HG02973 (cell line): ENCODE results near the gene IGBP1.
A peak's percentile ranks its signal among the peaks of the same experiment; 100 is the strongest.
"Not testable (repeated sequence)": the region's sequence is repeated elsewhere in the genome, so short reads cannot be mapped to it uniquely, and the experiment has no call there.

Experiments
- ATAC-seq: cut with Tn5 transposase; IDR thresholded peaks from one replicate; pipeline ENCODE4 v1.9.1; 2021; ENCODE audit warnings: moderate library complexity; ENCODE audit not compliant: unreplicated experiment

The IGBP1 gene

DNA sequence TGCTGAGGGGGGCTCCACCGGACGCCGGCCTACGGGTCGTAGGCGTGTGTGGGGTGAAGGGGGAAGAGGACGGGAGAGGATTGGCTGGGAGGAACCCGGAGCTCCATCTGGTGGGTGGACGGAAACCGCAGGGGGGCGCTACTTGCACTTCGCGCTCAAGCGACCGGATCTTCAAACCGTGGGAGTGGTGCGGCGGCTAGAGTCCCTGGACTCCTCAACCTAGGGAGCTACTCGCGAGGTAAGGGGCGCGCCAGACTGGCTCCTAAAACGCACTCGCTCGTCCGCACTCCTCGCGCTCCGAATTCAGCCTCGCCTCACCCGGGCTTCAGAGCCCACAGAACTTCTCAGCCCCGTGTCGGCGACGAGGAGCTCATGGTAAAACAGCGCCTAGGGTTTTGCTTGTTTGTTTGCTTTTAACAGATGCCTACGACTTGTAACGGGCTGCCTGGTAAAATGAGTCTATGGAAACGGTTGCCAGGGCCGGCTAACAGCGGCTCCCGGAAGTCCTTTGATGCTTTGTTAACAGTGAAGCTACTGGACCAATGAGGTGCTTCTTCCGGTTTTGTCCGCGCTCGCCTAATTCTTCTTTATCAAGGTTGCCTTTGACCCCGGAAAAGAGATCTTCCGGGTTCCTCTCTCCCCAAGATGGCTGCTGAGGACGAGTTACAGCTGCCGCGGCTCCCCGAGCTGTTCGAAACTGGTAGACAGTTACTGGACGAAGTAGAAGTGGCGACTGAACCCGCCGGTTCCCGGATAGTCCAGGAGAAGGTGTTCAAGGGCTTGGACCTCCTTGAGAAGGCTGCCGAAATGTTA lies at the start of gene IGBP1:
Gene IGBP1, plus strand, starts transcription at position 145 of the 813 bp plus-strand sequence. Its CDS starts 501 bp downstream, at position 646.
- ATAC-seq = peak; percentile 84

- no peak for ATAC-seq
Measured at GRCh38 chrX:70084592-70085240, 48.5 kb upstream of the IGBP1 start.

DNA sequence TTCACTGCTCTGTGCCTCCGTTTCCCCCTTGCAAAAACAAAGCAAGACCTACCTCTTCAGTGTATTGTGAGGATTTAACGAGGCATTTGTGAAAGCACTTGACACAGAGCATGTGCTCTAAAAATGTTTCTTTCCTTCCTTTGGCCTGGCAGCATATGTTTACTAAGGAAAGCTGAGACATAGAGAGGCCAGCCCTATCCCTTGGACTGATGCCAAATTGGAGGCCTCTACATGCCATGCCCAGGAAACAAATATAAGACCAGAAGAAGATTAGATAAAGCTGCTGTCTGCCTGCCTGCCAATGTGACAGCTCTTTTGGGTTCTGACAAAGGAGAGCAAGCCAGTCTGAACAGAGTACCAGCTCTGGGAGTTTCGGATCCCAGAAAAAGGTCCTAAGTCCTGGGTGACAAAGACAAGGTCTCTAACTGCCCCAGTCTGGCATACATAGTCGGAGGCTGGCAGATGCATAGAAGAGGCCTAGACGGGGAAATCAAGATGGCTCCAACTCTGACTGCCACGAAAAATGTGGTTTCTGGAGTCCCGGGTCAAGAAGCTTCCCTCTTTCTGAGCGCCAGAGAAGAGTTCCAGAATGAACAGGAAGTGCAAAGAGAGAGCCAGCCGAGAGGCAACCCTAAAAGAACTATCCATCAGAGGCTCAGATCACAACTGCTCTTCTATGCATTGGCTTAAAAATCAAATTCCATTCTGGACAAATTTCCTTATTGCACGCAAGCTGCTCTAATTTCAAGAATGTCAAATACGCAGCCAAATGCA lies 45.2 kb upstream of the IGBP1 start:
- no peak for ATAC-seq

- no peak for ATAC-seq
Measured at GRCh38 chrX:70088751-70089150, 44.5 kb upstream of the IGBP1 start.

GRCh38 chrX:70089604-70090297 lies 43.5 kb upstream of the IGBP1 start:
- ATAC-seq = no peak

- ATAC-seq = no peak
Measured at GRCh38 chrX:70092247-70092646, 41.0 kb upstream of the IGBP1 start.

- ATAC-seq = no peak
Measured at GRCh38 chrX:70096052-70096451, 37.2 kb upstream of the IGBP1 start.

GRCh38 chrX:70105229-70105628 lies 28.0 kb upstream of the IGBP1 start:
- ATAC-seq = no peak

- not testable (repeated sequence) for ATAC-seq
Measured at GRCh38 chrX:70111436-70112026, 21.7 kb upstream of the IGBP1 start.

GRCh38 chrX:70117738-70118137 lies 15.5 kb upstream of the IGBP1 start:
- ATAC-seq = no peak

DNA sequence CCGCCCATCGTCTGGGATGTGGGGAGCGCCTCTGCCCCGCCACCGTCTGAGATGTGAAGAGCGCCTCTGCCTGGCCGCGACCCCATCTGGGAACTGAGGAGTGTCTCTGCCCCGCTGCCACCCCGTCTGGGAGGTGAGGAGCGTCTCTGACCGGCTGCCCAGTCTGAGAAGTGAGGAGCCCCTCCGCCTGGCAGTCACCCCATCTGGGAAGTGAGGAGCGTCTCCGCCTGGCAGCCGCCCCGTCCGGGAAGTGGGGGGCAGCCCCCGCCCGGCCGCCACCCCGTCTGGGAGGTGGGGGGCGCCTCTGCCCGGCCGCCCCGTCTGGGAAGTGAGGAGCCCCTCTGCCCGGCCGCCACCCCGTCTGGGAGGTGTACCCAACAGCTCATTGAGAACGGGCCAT lies 10.2 kb upstream of the IGBP1 start:
- ATAC-seq = not testable (repeated sequence)

DNA sequence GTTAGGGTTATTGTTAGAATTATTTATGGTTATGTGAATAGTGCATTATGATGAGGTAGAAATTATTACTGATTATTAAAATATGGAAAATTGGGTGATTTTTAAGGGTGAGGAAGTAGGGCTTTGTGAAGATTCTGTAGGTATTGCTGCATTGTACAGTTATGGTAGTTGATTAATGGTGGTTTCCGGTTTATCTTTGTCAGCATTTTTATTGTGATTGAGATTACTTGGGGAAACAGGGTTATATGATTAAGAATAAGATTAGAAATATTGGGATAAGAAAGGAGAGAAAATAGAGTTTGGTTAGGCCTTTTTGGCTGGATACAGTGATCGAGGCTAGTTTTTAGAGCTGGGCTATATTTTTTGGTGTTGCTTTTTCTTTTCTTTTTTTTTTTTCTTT lies 8.6 kb upstream of the IGBP1 start:
- no peak for ATAC-seq

GRCh38 chrX:70128071-70128470 lies 5.2 kb upstream of the IGBP1 start:
- ATAC-seq = no peak

- ATAC-seq = no peak
Measured at GRCh38 chrX:70129816-70130215, 3.4 kb upstream of the IGBP1 start.

GRCh38 chrX:70132224-70132623 lies 1.0 kb upstream of the IGBP1 start:
- no peak for ATAC-seq

DNA sequence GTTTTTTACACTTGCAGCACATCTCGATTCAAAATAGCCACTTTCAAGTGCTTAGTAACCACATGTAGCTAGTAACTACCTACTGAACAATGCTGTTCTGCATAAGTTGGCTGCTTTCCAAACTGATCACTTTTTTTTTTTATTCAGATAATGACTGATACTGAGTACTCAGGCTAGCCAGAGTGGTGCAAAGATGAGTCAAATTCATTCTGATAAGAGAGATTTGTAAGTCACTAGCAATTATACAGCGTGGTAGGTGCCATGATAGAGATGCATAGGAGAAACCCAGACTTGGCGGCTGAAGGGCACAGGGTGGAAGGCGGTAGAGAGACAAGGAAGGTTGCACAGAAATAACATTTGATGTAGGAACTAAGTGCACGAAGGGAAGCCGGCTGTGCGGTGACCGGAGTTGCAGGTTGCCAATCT lies 357 bp upstream of the IGBP1 start:
- peak; percentile 40 for ATAC-seq

- peak; percentile 11 for ATAC-seq
Measured at GRCh38 chrX:70134116-70134477, 850 bp downstream of the IGBP1 start.

DNA sequence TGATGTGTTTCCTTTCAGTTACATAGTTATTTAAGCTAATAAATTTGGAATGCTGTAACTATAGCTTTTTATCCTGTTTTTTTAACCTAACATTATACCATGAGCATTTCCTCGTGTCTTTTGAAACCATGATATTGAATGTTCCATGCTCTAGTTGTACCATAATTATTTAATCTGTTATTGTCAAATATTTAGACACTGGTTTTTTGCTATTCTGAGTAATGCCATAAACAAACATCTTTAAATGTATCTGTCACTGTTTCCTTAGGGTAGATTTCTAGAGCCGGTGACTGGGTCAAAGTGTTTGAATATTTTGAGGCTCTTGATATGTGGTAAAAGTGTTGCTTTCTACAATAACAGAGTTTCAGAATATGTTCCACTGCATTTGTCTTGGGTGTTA lies 5.4 kb downstream of the IGBP1 start:
- no peak for ATAC-seq

DNA sequence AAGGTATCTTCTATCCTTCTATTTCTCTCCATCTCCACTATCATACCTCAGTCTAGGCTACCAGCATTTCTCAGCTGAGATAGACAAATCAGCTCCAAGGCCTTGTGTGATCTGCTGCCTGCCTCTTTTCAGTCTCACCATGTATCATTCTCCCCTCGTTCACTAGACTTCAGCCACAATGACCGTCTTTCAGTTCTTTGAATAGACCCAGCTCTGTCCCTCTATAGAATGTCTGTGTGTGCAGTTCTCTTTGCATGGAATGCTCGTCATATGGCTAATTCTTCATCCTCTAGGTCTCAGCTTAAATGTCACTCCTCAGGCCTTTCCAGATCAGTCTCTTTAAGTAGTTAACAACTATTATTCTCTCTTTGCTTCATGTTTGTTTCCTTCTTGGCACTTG lies 6.5 kb downstream of the IGBP1 start:
- ATAC-seq = no peak

GRCh38 chrX:70141373-70141772 lies 8.1 kb downstream of the IGBP1 start:
- ATAC-seq = no peak
